ENCODE results near the gene ITGAD.

Gene ITGAD

GRCh38 chr16:31371619-31372484 is 21.3 kb upstream of the ITGAD start:
- Histone ChIP-seq H3K9me3 (ENCODE audit: control insufficient read depth, low read depth, low read length) (no peaks in the 10 kb centered on the region), H3K9ac (ENCODE audit: low read length) (no peak overlapping the region), H3K27me3 (ENCODE audit: control insufficient read depth, insufficient read depth, low read length) (no peaks in the 10 kb centered on the region), H3K4me1 (ENCODE audit: control insufficient read depth, low read depth, low read length) (no peaks in the 10 kb centered on the region), H3K36me3 (ENCODE audit: control insufficient read depth, low read depth, low read length) (no peaks in the 10 kb centered on the region), H3K27ac (ENCODE audit: low read length) (no peak overlapping the region), H3K4me3 (ENCODE audit: low read length) (no peak overlapping the region)

- H3K9ac ChIP-seq (ENCODE audit: low read length): no peak overlapping the region
- no peak overlapping the region for H3K27ac ChIP-seq (ENCODE audit: low read length)
- no peaks in the 10 kb centered on the region for H3K27me3 ChIP-seq (ENCODE audit: control insufficient read depth, insufficient read depth, low read length)
- no peak overlapping the region for H3K4me3 ChIP-seq (ENCODE audit: low read length)
- no peaks in the 10 kb centered on the region for H3K9me3 ChIP-seq (ENCODE audit: control insufficient read depth, low read depth, low read length)
- no peaks in the 10 kb centered on the region for H3K36me3 ChIP-seq (ENCODE audit: control insufficient read depth, low read depth, low read length)
- H3K4me1 ChIP-seq (ENCODE audit: control insufficient read depth, low read depth, low read length): no peaks in the 10 kb centered on the region
Measured at GRCh38 chr16:31373235-31373634, 19.9 kb upstream of the ITGAD start.

- Histone ChIP-seq H3K4me1 (ENCODE audit: control insufficient read depth, low read depth, low read length) (no peaks in the 10 kb centered on the region), H3K36me3 (ENCODE audit: control insufficient read depth, low read depth, low read length) (no peaks in the 10 kb centered on the region), H3K9ac (ENCODE audit: low read length) (no peak overlapping the region), H3K27ac (ENCODE audit: low read length) (no peak overlapping the region), H3K4me3 (ENCODE audit: low read length) (no peak overlapping the region), H3K9me3 (ENCODE audit: control insufficient read depth, low read depth, low read length) (no peaks in the 10 kb centered on the region), H3K27me3 (ENCODE audit: control insufficient read depth, insufficient read depth, low read length) (no peaks in the 10 kb centered on the region)
Measured at GRCh38 chr16:31375231-31375630, 17.9 kb upstream of the ITGAD start.

GRCh38 chr16:31376705-31377104 is 16.4 kb upstream of the ITGAD start:
- Histone ChIP-seq H3K9ac (ENCODE audit: low read length) (no peak overlapping the region), H3K27ac (ENCODE audit: low read length) (no peak overlapping the region), H3K36me3 (ENCODE audit: control insufficient read depth, low read depth, low read length) (no peaks in the 10 kb centered on the region), H3K27me3 (ENCODE audit: control insufficient read depth, insufficient read depth, low read length) (no peaks in the 10 kb centered on the region), H3K4me1 (ENCODE audit: control insufficient read depth, low read depth, low read length) (no peaks in the 10 kb centered on the region), H3K4me3 (ENCODE audit: low read length) (no peak overlapping the region), H3K9me3 (ENCODE audit: control insufficient read depth, low read depth, low read length) (no peaks in the 10 kb centered on the region)

GRCh38 chr16:31377210-31377903 is 15.8 kb upstream of the ITGAD start:
- H3K36me3 ChIP-seq (ENCODE audit: control insufficient read depth, low read depth, low read length): no peaks in the 10 kb centered on the region
- H3K9me3 ChIP-seq (ENCODE audit: control insufficient read depth, low read depth, low read length): no peaks in the 10 kb centered on the region
- no peak overlapping the region for H3K4me3 ChIP-seq (ENCODE audit: low read length)
- H3K9ac ChIP-seq (ENCODE audit: low read length): no peak overlapping the region
- no peaks in the 10 kb centered on the region for H3K4me1 ChIP-seq (ENCODE audit: control insufficient read depth, low read depth, low read length)
- no peak overlapping the region for H3K27ac ChIP-seq (ENCODE audit: low read length)
- no peaks in the 10 kb centered on the region for H3K27me3 ChIP-seq (ENCODE audit: control insufficient read depth, insufficient read depth, low read length)

- no peaks in the 10 kb centered on the region for H3K27me3 ChIP-seq (ENCODE audit: control insufficient read depth, insufficient read depth, low read length)
- no peak overlapping the region for H3K27ac ChIP-seq (ENCODE audit: low read length)
- no peak overlapping the region for H3K9ac ChIP-seq (ENCODE audit: low read length)
- H3K9me3 ChIP-seq (ENCODE audit: control insufficient read depth, low read depth, low read length): no peaks in the 10 kb centered on the region
- H3K4me3 ChIP-seq (ENCODE audit: low read length): no peak overlapping the region
- no peaks in the 10 kb centered on the region for H3K36me3 ChIP-seq (ENCODE audit: control insufficient read depth, low read depth, low read length)
- no peaks in the 10 kb centered on the region for H3K4me1 ChIP-seq (ENCODE audit: control insufficient read depth, low read depth, low read length)
Measured at GRCh38 chr16:31380201-31380600, 12.9 kb upstream of the ITGAD start.

GRCh38 chr16:31382485-31383161 is 10.5 kb upstream of the ITGAD start:
- Histone ChIP-seq H3K9ac (ENCODE audit: low read length) (no peak overlapping the region), H3K27ac (ENCODE audit: low read length) (no peak overlapping the region), H3K36me3 (ENCODE audit: control insufficient read depth, low read depth, low read length) (no peaks in the 10 kb centered on the region), H3K27me3 (ENCODE audit: control insufficient read depth, insufficient read depth, low read length) (no peaks in the 10 kb centered on the region), H3K9me3 (ENCODE audit: control insufficient read depth, low read depth, low read length) (no peaks in the 10 kb centered on the region), H3K4me1 (ENCODE audit: control insufficient read depth, low read depth, low read length) (peaks cover 9% of the 10 kb centered on the region), H3K4me3 (ENCODE audit: low read length) (no peak overlapping the region)

- H3K4me3 ChIP-seq (ENCODE audit: low read length): no peak overlapping the region
- no peak overlapping the region for H3K27ac ChIP-seq (ENCODE audit: low read length)
- no peaks in the 10 kb centered on the region for H3K36me3 ChIP-seq (ENCODE audit: control insufficient read depth, low read depth, low read length)
- no peaks in the 10 kb centered on the region for H3K27me3 ChIP-seq (ENCODE audit: control insufficient read depth, insufficient read depth, low read length)
- H3K4me1 ChIP-seq (ENCODE audit: control insufficient read depth, low read depth, low read length): peaks cover 9% of the 10 kb centered on the region
- H3K9ac ChIP-seq (ENCODE audit: low read length): no peak overlapping the region
- H3K9me3 ChIP-seq (ENCODE audit: control insufficient read depth, low read depth, low read length): no peaks in the 10 kb centered on the region
Measured at GRCh38 chr16:31385680-31386079, 7.5 kb upstream of the ITGAD start.

GRCh38 chr16:31386157-31386984 is 6.8 kb upstream of the ITGAD start:
- Histone ChIP-seq H3K27ac (ENCODE audit: low read length) (no peak overlapping the region), H3K4me3 (ENCODE audit: low read length) (no peak overlapping the region), H3K4me1 (ENCODE audit: control insufficient read depth, low read depth, low read length) (peaks cover 9% of the 10 kb centered on the region), H3K27me3 (ENCODE audit: control insufficient read depth, insufficient read depth, low read length) (no peaks in the 10 kb centered on the region), H3K9me3 (ENCODE audit: control insufficient read depth, low read depth, low read length) (no peaks in the 10 kb centered on the region), H3K9ac (ENCODE audit: low read length) (no peak overlapping the region), H3K36me3 (ENCODE audit: control insufficient read depth, low read depth, low read length) (no peaks in the 10 kb centered on the region)

- Histone ChIP-seq H3K4me1 (ENCODE audit: control insufficient read depth, low read depth, low read length) (peaks cover 14% of the 10 kb centered on the region), H3K9me3 (ENCODE audit: control insufficient read depth, low read depth, low read length) (no peaks in the 10 kb centered on the region), H3K27ac (ENCODE audit: low read length) (no peak overlapping the region), H3K9ac (ENCODE audit: low read length) (no peak overlapping the region), H3K36me3 (ENCODE audit: control insufficient read depth, low read depth, low read length) (no peaks in the 10 kb centered on the region), H3K4me3 (ENCODE audit: low read length) (no peak overlapping the region), H3K27me3 (ENCODE audit: control insufficient read depth, insufficient read depth, low read length) (no peaks in the 10 kb centered on the region)
Measured at GRCh38 chr16:31388535-31388934, 4.6 kb upstream of the ITGAD start.

- Histone ChIP-seq H3K9ac (ENCODE audit: low read length) (no peak overlapping the region), H3K4me1 (ENCODE audit: control insufficient read depth, low read depth, low read length) (peaks cover 14% of the 10 kb centered on the region), H3K36me3 (ENCODE audit: control insufficient read depth, low read depth, low read length) (no peaks in the 10 kb centered on the region), H3K27me3 (ENCODE audit: control insufficient read depth, insufficient read depth, low read length) (no peaks in the 10 kb centered on the region), H3K4me3 (ENCODE audit: low read length) (no peak overlapping the region), H3K27ac (ENCODE audit: low read length) (no peak overlapping the region), H3K9me3 (ENCODE audit: control insufficient read depth, low read depth, low read length) (no peaks in the 10 kb centered on the region)
Measured at GRCh38 chr16:31390504-31391041, 2.6 kb upstream of the ITGAD start.
